DND-41 (cell line): ENCODE measurements around the gene CITED2.
"Not testable (repeated sequence)": the region's sequence is repeated elsewhere in the genome, so short reads cannot be mapped to it uniquely, and the experiment has no call there.

Experiments
- EZH2 ChIP-seq: IDR thresholded peaks from 3 replicates; pipeline ENCODE4 v1.6.1; 2012; ENCODE audit warnings: borderline replicate concordance, low read depth, mild to moderate bottlenecking, moderate library complexity, low read length, inconsistent platforms; ENCODE audit not compliant: severe bottlenecking
- TF ChIP-seq, protein P1 (sequence below): IDR thresholded peaks from 2 replicates; pipeline ENCODE4 v1.5.1; 2012; ENCODE audit warnings: borderline replicate concordance, low read length, moderate library complexity, mild to moderate bottlenecking; ENCODE audit not compliant: poor library complexity, severe bottlenecking; ENCODE audit errors: extremely low read depth

DNA sequence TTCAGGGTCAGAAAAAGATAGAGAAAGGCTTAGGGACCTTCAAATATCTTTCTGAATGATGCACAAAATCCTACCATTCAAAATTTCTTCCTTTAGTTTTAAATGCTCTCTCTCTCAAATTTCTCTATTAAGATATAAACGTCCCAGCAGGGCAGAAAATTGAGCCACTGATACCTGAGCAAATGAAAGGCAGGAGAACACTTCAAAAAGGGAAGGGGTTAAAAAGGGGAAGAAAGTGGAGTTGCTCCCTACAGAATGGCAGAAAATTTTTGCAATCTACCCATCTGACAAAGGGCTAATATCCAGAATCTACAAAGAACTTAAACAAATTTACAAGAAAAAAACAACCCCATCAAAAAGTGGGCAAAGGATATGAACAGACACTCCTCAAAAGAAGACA lies 11.3 kb downstream of the CITED2 start:
- TF ChIP-seq, protein P1, sequence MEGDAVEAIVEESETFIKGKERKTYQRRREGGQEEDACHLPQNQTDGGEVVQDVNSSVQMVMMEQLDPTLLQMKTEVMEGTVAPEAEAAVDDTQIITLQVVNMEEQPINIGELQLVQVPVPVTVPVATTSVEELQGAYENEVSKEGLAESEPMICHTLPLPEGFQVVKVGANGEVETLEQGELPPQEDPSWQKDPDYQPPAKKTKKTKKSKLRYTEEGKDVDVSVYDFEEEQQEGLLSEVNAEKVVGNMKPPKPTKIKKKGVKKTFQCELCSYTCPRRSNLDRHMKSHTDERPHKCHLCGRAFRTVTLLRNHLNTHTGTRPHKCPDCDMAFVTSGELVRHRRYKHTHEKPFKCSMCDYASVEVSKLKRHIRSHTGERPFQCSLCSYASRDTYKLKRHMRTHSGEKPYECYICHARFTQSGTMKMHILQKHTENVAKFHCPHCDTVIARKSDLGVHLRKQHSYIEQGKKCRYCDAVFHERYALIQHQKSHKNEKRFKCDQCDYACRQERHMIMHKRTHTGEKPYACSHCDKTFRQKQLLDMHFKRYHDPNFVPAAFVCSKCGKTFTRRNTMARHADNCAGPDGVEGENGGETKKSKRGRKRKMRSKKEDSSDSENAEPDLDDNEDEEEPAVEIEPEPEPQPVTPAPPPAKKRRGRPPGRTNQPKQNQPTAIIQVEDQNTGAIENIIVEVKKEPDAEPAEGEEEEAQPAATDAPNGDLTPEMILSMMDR, result not testable (repeated sequence)
- not testable (repeated sequence) for TF ChIP-seq EZH2
